Endothelial cell (in vitro differentiated cells): ENCODE measurements around the gene GALK2. TPM values are rescaled to one million over a fixed set of nuclear protein-coding genes. Genes with fewer than 3 reads are reported as not detected.

ENCODE experiments used
- DNase-seq: peaks from one replicate; pipeline ENCODE4 v3.0.0; 2021; ENCODE audit warnings: low spot score
- H3K27ac Mint-ChIP-seq: one replicate; pipeline ENCODE4 v1.8.0; 2021; ENCODE audit warnings: mixed read lengths, inconsistent platforms; ENCODE audit not compliant: unreplicated experiment
- H3K27me3 Mint-ChIP-seq: one replicate; pipeline ENCODE4 v1.8.0; 2021; ENCODE audit warnings: mild to moderate bottlenecking, moderate library complexity, mixed read lengths, inconsistent platforms; ENCODE audit not compliant: unreplicated experiment
- H3K36me3 Mint-ChIP-seq: one replicate; pipeline ENCODE4 v1.8.0; 2021; ENCODE audit warnings: mild to moderate bottlenecking, low read depth, mixed read lengths, inconsistent platforms; ENCODE audit not compliant: unreplicated experiment
- H3K4me1 Mint-ChIP-seq: one replicate; pipeline ENCODE4 v1.8.0; 2021; ENCODE audit warnings: mild to moderate bottlenecking, mixed read lengths, inconsistent platforms; ENCODE audit not compliant: unreplicated experiment
- H3K4me3 Mint-ChIP-seq: one replicate; pipeline ENCODE4 v1.8.0; 2021; ENCODE audit warnings: mild to moderate bottlenecking, mixed read lengths, inconsistent platforms; ENCODE audit not compliant: unreplicated experiment
- H3K9me3 Mint-ChIP-seq: one replicate; pipeline ENCODE4 v1.8.0; 2021; ENCODE audit warnings: mixed read lengths, inconsistent platforms; ENCODE audit not compliant: unreplicated experiment
- total RNA-seq: library from RNA; stranded (reverse); fragmentation: NEBNext Ultra II Directional; extraction: Animal tissue kit (Norgen Biotek cat#: 25700); gene quantifications from one replicate; pipeline ENCODE4 v1.2.1, GENCODE V29; 2021; ENCODE audit not compliant: unreplicated experiment
- TF ChIP-seq, protein P1 (sequence below): fragments of 200-600 bp; sonication (generic); IDR thresholded peaks from one replicate; pipeline ENCODE4 v1.5.0; 2021; ENCODE audit warnings: antibody characterized with exemption; ENCODE audit not compliant: unreplicated experiment

Gene GALK2
- total RNA-seq, 1 donor from 2014 or later = 25.7 TPM

- Mint-ChIP-seq H3K36me3 (peaks cover 19% of the 10 kb centered on the region), H3K4me3 (no peak overlapping the region), H3K4me1 (peaks cover 4% of the 10 kb centered on the region), H3K27ac (no peak overlapping the region), H3K27me3 (peaks cover 3% of the 10 kb centered on the region), H3K9me3 (no peaks in the 10 kb centered on the region)
- TF ChIP-seq, protein P1, sequence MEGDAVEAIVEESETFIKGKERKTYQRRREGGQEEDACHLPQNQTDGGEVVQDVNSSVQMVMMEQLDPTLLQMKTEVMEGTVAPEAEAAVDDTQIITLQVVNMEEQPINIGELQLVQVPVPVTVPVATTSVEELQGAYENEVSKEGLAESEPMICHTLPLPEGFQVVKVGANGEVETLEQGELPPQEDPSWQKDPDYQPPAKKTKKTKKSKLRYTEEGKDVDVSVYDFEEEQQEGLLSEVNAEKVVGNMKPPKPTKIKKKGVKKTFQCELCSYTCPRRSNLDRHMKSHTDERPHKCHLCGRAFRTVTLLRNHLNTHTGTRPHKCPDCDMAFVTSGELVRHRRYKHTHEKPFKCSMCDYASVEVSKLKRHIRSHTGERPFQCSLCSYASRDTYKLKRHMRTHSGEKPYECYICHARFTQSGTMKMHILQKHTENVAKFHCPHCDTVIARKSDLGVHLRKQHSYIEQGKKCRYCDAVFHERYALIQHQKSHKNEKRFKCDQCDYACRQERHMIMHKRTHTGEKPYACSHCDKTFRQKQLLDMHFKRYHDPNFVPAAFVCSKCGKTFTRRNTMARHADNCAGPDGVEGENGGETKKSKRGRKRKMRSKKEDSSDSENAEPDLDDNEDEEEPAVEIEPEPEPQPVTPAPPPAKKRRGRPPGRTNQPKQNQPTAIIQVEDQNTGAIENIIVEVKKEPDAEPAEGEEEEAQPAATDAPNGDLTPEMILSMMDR = no peak
- no peak for DNase-seq
Measured at GRCh38 chr15:49265911-49266310, 95.9 kb downstream of the GALK2 start.

GRCh38 chr15:49270541-49271421, 100.7 kb downstream of the GALK2 start:
- no peak for DNase-seq
- TF ChIP-seq, protein P1 = no peak
- Mint-ChIP-seq H3K27me3 (peaks cover 1% of the 10 kb centered on the region), H3K4me1 (peaks cover 13% of the 10 kb centered on the region), H3K36me3 (peaks cover 9% of the 10 kb centered on the region), H3K27ac (no peak overlapping the region), H3K4me3 (no peak overlapping the region), H3K9me3 (no peaks in the 10 kb centered on the region)

DNA sequence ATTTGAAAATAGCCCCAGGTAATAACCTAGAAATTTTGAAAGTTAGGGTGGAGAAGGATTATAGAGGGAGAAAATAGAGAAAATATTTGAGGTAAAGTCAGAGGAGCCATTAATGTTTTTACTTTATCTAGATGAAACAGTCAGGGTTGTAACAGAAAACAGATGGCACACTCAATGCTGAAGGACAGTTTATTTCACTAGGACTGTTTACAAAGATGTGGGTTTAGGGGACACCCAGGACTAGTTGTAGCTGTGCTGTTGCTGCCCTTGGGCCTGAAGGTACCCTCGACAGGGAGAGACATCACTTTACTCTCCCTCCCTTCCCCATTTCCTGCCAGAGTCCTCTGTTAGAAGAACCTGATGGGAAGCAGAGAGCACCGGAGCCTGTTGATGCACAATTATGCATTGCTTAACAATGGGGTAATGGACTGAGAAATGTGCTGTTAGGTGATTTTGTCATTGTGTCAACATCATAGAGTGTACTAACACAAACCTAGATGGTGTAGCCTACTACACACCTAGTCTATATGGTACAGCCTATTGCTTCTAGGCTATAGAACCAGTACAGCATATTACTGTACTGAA, 103.8 kb downstream of the GALK2 start:
- TF ChIP-seq, protein P1 = no peak
- peaks cover 13% of the 10 kb centered on the region for H3K4me1 Mint-ChIP-seq
- H3K36me3 Mint-ChIP-seq = no peaks in the 10 kb centered on the region
- H3K27me3 Mint-ChIP-seq = no peaks in the 10 kb centered on the region
- DNase-seq = no peak
- H3K27ac Mint-ChIP-seq = no peak overlapping the region
- H3K9me3 Mint-ChIP-seq = no peaks in the 10 kb centered on the region
- H3K4me3 Mint-ChIP-seq = no peak overlapping the region

DNA sequence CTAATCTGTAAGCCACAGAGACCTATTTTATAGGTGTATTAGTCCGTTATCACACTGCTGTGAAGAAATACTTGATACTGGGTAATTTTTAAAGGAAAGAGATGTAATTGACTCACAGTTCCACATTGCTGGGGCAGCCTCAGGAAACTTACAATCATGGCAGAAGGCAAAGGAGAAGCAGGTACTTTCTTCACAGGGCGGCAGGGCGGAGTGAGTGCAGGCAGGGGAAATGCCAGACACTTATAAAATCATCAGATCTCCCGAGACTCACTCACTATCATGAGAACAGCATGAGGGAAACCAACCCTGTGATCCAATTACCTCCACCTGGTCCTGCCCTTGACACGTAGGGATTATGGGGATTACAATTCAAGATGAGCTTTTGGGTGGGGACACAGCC, 108.7 kb downstream of the GALK2 start:
- peaks cover 2% of the 10 kb centered on the region for H3K4me1 Mint-ChIP-seq
- TF ChIP-seq, protein P1 = no peak
- H3K27ac Mint-ChIP-seq = no peak overlapping the region
- no peaks in the 10 kb centered on the region for H3K27me3 Mint-ChIP-seq
- peaks cover 7% of the 10 kb centered on the region for H3K36me3 Mint-ChIP-seq
- DNase-seq = no peak
- no peak overlapping the region for H3K4me3 Mint-ChIP-seq
- H3K9me3 Mint-ChIP-seq = no peaks in the 10 kb centered on the region
